GM23338 (cell line): ENCODE data around the gene MOXD1. TPM values are rescaled to one million over a fixed set of nuclear protein-coding genes. Genes with fewer than 3 reads are reported as not detected.

ENCODE experiments used
- ATAC-seq: fragments of 200-7000 bp; cut with Tn5 transposase; 3 replicates; pipeline ENCODE4 v1.9.1; 2020
- DNase-seq: peaks from one replicate; pipeline ENCODE4 v3.0.0-alpha.2; 2015; ENCODE audit warnings: low spot score
- H2AFZ ChIP-seq: fragments of 200-600 bp; sonication (generic); 2 replicates; pipeline ENCODE4 v1.8.0; 2016; ENCODE audit warnings: antibody characterized with exemption, mild to moderate bottlenecking, moderate library complexity
- H3F3A ChIP-seq: fragments of 200-600 bp; sonication (generic); replicated peaks from 2 replicates; pipeline ENCODE4 v1.8.0; 2017; ENCODE audit warnings: antibody characterized with exemption, mixed run types, low read depth
- H3K27ac ChIP-seq: fragments of 200-600 bp; sonication (generic); 2 replicates; pipeline ENCODE4 v1.6.1; 2016; ENCODE audit warnings: low read depth
- H3K27me3 ChIP-seq: fragments of 200-600 bp; sonication (generic); 2 replicates; pipeline ENCODE4 v1.8.0; 2016; ENCODE audit warnings: mild to moderate bottlenecking, mixed run types, moderate library complexity; ENCODE audit not compliant: insufficient read depth
- H3K36me3 ChIP-seq: fragments of 200-600 bp; sonication (generic); 2 replicates; pipeline ENCODE4 v1.8.0; 2016; ENCODE audit warnings: mild to moderate bottlenecking; ENCODE audit not compliant: insufficient read depth
- H3K4me1 ChIP-seq: fragments of 200-600 bp; sonication (generic); 2 replicates; pipeline ENCODE4 v1.8.0; 2016; ENCODE audit warnings: mild to moderate bottlenecking, moderate library complexity; ENCODE audit not compliant: insufficient read depth
- H3K4me2 ChIP-seq: fragments of 200-600 bp; sonication (generic); 2 replicates; pipeline ENCODE4 v1.7.1; 2017; ENCODE audit warnings: mixed run types
- H3K4me3 ChIP-seq: fragments of 200-600 bp; sonication (generic); 2 replicates; pipeline ENCODE4 v1.6.1; 2016; ENCODE audit warnings: mixed run types
- H3K79me2 ChIP-seq: fragments of 200-600 bp; sonication (generic); replicated peaks from 2 replicates; pipeline ENCODE4 v1.8.0; 2017; ENCODE audit warnings: mild to moderate bottlenecking; ENCODE audit not compliant: insufficient read depth
- H3K9me2 ChIP-seq: fragments of 200-600 bp; sonication (generic); 2 replicates; pipeline ENCODE4 v1.8.0; 2017; ENCODE audit not compliant: insufficient read depth
- H4K20me1 ChIP-seq: fragments of 200-600 bp; sonication (generic); replicated peaks from 2 replicates; pipeline ENCODE4 v1.8.0; 2017; ENCODE audit warnings: mild to moderate bottlenecking; ENCODE audit not compliant: insufficient read depth
- H3K27ac Mint-ChIP-seq: 2 replicates; pipeline ENCODE4 v1.8.0; 2020; ENCODE audit warnings: inconsistent platforms, mild to moderate bottlenecking, moderate library complexity, mixed read lengths
- H3K27me3 Mint-ChIP-seq: 3 replicates; pipeline ENCODE4 v1.8.0; 2022; ENCODE audit warnings: low read depth, mild to moderate bottlenecking, moderate library complexity, mixed read lengths, inconsistent platforms; ENCODE audit not compliant: insufficient read depth, poor library complexity
- H3K36me3 Mint-ChIP-seq: 3 replicates; pipeline ENCODE4 v1.8.0; 2021; ENCODE audit warnings: low read depth, mild to moderate bottlenecking, inconsistent platforms, moderate library complexity, mixed read lengths
- H3K4me1 Mint-ChIP-seq: 3 replicates; pipeline ENCODE4 v1.8.0; 2020; ENCODE audit warnings: mild to moderate bottlenecking, inconsistent platforms, mixed read lengths
- H3K4me3 Mint-ChIP-seq: 3 replicates; pipeline ENCODE4 v1.8.0; 2021; ENCODE audit warnings: moderate library complexity, mild to moderate bottlenecking, inconsistent platforms, mixed read lengths
- H3K9me3 Mint-ChIP-seq: 3 replicates; pipeline ENCODE4 v1.8.0; 2020; ENCODE audit warnings: moderate library complexity, mild to moderate bottlenecking, inconsistent platforms, mixed read lengths
- CREB1 ChIP-seq: fragments of 250-450 bp; sonication (Bioruptor Pico); IDR thresholded peaks from 2 replicates; pipeline ENCODE4 v1.5.0; 2020; ENCODE audit warnings: low read depth, mild to moderate bottlenecking, moderate library complexity
- CTCF ChIP-seq, 2 experiments: fragments of 200-600 bp in 1 of 2; sonication (generic) in 1 of 2; conservative IDR thresholded peaks; 2 replicates each; pipeline versions ENCODE4 v1.5.1 to v1.6.1; 2016 to 2017; ENCODE audit warnings: antibody characterized with exemption in 2 of 2, low read depth in 2 of 2, mild to moderate bottlenecking in 2 of 2, moderate library complexity in 1 of 2
- ETS1 ChIP-seq: IDR thresholded peaks from 2 replicates; pipeline ENCODE4 v1.6.1; 2016; ENCODE audit warnings: antibody characterized with exemption
- EZH2 ChIP-seq: fragments of 200-600 bp; sonication (generic); IDR thresholded peaks from one replicate; pipeline ENCODE4 v1.8.0; 2017; ENCODE audit warnings: antibody characterized with exemption, mild to moderate bottlenecking, low read depth; ENCODE audit not compliant: unreplicated experiment
- JUNB ChIP-seq: IDR thresholded peaks from one replicate; pipeline ENCODE4 v1.6.1; 2016; ENCODE audit warnings: antibody characterized with exemption; ENCODE audit not compliant: unreplicated experiment
- NANOG ChIP-seq: IDR thresholded peaks from 2 replicates; pipeline ENCODE4 v1.6.1; 2016; ENCODE audit warnings: antibody characterized with exemption, borderline replicate concordance
- POLR2AphosphoS5 ChIP-seq: IDR thresholded peaks from 2 replicates; pipeline ENCODE4 v1.6.1; 2016; ENCODE audit warnings: antibody characterized with exemption, low read depth
- REST ChIP-seq: IDR thresholded peaks from one replicate; pipeline ENCODE4 v1.6.1; 2018; ENCODE audit warnings: antibody characterized with exemption; ENCODE audit not compliant: unreplicated experiment
- STAT1 ChIP-seq: IDR thresholded peaks from one replicate; pipeline ENCODE4 v1.6.1; 2016; ENCODE audit warnings: antibody characterized with exemption; ENCODE audit not compliant: unreplicated experiment
- ZNF114 ChIP-seq: fragments of 250-450 bp; sonication (Bioruptor Pico); IDR thresholded peaks from 2 replicates; pipeline ENCODE4 v1.5.0; 2020; ENCODE audit warnings: mild to moderate bottlenecking, moderate library complexity
- ZNF331 ChIP-seq: fragments of 250-450 bp; sonication (Bioruptor Pico); IDR thresholded peaks from 2 replicates; pipeline ENCODE4 v1.5.0; 2020; ENCODE audit warnings: low read depth, mild to moderate bottlenecking, moderate library complexity
- polyA plus RNA-seq: library from polyadenylated mRNA; unstranded; fragments of >200 nt; fragmentation: Nextera tagmentation; extraction: Ambion mirVana; gene quantifications from 2 replicates; pipeline ENCODE4 v1.2.1, GENCODE V29; 2016
- total RNA-seq: library from RNA; depleted of rRNA; stranded (reverse); fragments of >200 nt; shearing (Covaris generic); gene quantifications from 2 replicates; pipeline ENCODE4 v1.2.3, GENCODE V29; 2014

Gene MOXD1
- total and polyA plus RNA-seq, 2 experiments from 2014 or later: 1.7 to 4.3 TPM

- Histone ChIP-seq H3K4me3 (no peak overlapping the region), H3K27ac (no peak overlapping the region), H3K4me2 (no peak overlapping the region), H3F3A (no peaks in the 10 kb centered on the region), H3K4me1 (0 out of 2 replicates have a peak, but pooled peaks cover 3% of the 10 kb centered on the region), H3K27me3 (no peaks in the 10 kb centered on the region), H3K9me2 (no peaks in the 10 kb centered on the region), H3K79me2 (no peaks in the 10 kb centered on the region), H4K20me1 (no peaks in the 10 kb centered on the region), H3K36me3 (no peaks in the 10 kb centered on the region), H2AFZ (no peak overlapping the region)
- TF ChIP-seq REST (no peak), ZNF331 (CRISPR knock-in tag) (no peak), JUNB (no peak), NANOG (no peak), ZNF114 (CRISPR knock-in tag) (no peak), CTCF (conservative IDR thresholded peaks at IDR 0.05; ENCODE audit: low read depth in 2 of 2) (no peak)
- H3K36me3 Mint-ChIP-seq: no peaks in the 10 kb centered on the region
- ATAC-seq: no peak
- DNase-seq: no peak
- H3K27me3 Mint-ChIP-seq: no peaks in the 10 kb centered on the region
- H3K4me3 Mint-ChIP-seq: no peak overlapping the region
- peaks cover 3% of the 10 kb centered on the region; the same call in 1 of the 3 replicates for H3K4me1 Mint-ChIP-seq
- no peak overlapping the region for H3K27ac Mint-ChIP-seq
- H3K9me3 Mint-ChIP-seq: no peaks in the 10 kb centered on the region
Observed at GRCh38 chr6:132286298-132287019, 114.8 kb downstream of the MOXD1 start.

GRCh38 chr6:132285004-132285780, 116.1 kb downstream of the MOXD1 start:
- Histone ChIP-seq H2AFZ (no peak overlapping the region), H3K4me3 (no peak overlapping the region), H3F3A (no peaks in the 10 kb centered on the region), H3K27ac (no peak overlapping the region), H3K79me2 (no peaks in the 10 kb centered on the region), H3K4me2 (no peak overlapping the region), H3K9me2 (no peaks in the 10 kb centered on the region), H3K36me3 (no peaks in the 10 kb centered on the region), H4K20me1 (no peaks in the 10 kb centered on the region), H3K4me1 (0 out of 2 replicates have a peak, but pooled peaks cover 3% of the 10 kb centered on the region), H3K27me3 (no peaks in the 10 kb centered on the region)
- no peak for DNase-seq
- no peak for ATAC-seq
- H3K27ac Mint-ChIP-seq: no peak overlapping the region
- H3K4me1 Mint-ChIP-seq: peaks cover 3% of the 10 kb centered on the region; the same call in 1 of the 3 replicates
- no peaks in the 10 kb centered on the region for H3K36me3 Mint-ChIP-seq
- no peaks in the 10 kb centered on the region for H3K9me3 Mint-ChIP-seq
- no peaks in the 10 kb centered on the region for H3K27me3 Mint-ChIP-seq
- no peak overlapping the region for H3K4me3 Mint-ChIP-seq
- TF ChIP-seq CTCF (conservative IDR thresholded peaks at IDR 0.05; ENCODE audit: low read depth in 2 of 2) (no peak), ZNF331 (CRISPR knock-in tag) (no peak), JUNB (no peak), EZH2 (no peak), CREB1 (no peak), STAT1 (no peak), ETS1 (no peak), POLR2AphosphoS5 (no peak)
